AG08395 (cell line): ENCODE measurements around the gene IER2.
"Not testable (repeated sequence)": the region's sequence is repeated elsewhere in the genome, so short reads cannot be mapped to it uniquely, and the experiment has no call there.

Experiments
- DNase-seq: peaks from one replicate; pipeline ENCODE4 v3.0.0; 2012; ENCODE audit warnings: mixed read lengths, low spot score

The IER2 gene

DNA sequence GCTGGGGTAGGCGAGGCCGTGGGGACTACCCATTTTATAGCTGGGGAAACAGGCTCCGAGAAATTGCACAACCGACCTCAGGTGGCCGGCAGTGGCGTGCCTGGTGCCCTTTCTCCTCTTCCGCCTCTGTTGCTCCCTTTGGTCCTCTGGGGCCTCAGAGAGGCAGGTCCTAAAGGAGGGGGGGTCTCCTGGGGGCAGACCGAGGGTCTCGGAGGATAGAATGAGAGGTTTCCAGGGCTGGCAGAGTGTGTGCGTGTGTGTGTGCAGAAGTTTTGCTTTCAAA, 11.4 kb upstream of the IER2 start:
- no peak for DNase-seq

DNA sequence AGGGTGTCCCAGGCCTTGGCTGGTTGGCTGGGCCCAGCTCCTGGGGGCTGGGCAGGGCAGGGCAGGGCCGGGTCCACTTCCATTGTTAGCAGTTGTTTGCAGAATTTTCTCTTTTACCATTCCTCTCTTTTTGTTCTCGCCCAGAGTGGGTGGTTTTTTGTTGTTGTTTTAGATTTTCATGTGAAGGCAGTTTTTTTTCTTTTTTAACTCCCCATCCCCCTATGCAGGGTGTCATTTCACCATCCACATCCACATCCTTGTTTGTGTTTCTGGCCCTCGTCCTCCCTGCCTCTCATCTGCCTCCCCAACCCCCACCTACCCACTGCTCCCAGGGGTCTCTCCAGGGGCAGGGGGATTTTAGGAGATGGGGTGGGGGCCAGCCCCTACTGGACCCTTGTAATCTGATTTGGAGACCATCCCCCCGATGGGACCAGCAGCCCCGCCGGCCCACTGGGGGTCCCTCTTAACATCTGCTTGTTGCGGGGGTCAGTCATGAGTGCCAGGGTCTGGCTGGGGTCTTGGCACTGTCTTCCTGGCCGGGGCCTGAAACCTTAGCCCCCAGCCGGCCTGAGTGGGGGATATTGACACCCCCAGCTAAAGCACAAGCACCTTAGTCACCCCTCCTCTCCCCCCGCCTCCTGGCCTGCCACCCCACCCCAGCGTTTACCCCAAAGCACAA, 10.4 kb upstream of the IER2 start:
- no peak for DNase-seq

DNA sequence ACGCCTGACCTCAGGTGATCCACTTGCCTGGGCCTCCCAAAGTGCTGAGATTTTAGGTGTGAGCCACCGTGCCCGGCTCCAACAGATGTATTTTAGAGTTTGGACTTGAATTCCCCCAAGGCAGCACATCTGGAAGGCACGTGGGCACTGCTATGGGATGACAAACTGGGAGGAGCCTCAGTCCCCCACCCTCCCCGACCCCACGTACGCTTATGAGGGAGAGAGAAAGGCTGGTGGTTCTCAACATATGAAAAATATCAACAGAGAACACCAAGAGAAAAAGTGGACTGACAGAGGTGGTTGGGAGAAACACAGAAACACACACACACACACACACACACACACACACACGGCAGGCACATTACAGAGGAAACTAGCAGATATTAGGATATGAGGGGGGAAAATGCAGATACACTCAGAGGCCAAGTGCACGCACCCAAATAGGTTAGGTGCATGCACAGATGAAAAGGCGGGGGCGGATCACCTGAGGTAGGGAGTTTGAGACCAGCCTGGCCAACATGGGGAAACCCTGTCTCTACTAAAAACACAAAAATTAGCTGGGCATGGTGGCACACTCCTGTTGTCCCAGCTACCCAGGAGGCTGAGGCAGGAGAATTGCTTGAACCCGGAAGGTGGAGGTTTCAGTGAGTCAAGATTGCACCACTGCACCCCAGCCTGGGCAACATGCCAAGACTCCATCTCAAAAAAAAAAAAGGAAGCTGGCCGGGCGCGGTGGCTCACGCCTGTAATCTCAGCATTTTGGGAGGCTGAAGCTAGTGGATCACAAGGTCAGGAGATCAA, 3.2 kb upstream of the IER2 start:
- DNase-seq: no peak

DNA sequence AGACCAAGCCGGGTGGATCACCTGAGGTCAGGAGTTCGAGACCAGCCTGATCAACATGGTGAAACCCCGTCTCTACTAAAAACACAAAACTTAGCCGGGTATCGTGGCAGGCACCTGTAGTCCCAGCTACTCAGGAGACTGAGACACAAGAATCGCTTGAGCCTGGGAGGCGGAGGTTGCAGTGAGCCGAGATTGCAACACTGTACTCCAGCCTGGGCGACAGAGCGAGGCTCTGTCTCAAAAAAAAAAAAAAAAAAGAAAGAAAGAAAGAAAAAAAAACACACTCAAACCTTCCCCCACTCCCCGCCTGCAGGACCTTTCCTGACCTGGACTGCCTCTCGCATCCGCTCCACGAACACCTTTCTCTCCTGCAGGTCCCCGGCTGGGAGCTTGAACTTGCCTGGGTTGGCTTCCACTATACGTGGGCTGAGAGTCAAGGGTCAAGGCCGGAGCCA, 1.0 kb upstream of the IER2 start:
- DNase-seq: not testable (repeated sequence)

DNA sequence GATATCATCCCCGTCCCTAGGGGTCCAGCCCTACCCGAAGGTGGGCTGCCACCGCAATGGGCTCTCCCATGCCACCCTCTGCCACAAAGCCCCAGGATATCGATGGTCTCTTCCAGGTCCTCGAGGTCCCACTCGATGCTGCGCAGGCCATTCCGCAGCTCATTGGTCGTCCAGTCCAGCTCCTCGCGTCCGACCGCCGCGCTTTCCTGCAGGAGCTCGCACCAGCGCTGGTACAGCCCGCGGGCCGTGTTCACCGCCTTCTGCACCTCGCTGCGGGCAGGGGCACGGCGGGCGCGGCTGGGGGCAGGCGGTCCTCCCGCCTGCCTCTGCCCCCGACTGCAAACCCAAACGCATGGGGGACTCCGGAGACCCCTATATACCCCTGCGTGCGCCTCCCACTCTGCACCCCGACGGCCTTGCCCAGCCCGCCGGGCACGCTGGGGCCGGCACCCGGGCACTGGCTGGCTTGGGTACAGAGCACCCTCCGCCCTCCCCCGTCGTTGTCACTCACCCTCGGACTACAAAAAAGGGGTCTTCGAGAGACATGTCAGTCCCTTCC, 504 bp upstream of the IER2 start:
- no peak for DNase-seq

DNA sequence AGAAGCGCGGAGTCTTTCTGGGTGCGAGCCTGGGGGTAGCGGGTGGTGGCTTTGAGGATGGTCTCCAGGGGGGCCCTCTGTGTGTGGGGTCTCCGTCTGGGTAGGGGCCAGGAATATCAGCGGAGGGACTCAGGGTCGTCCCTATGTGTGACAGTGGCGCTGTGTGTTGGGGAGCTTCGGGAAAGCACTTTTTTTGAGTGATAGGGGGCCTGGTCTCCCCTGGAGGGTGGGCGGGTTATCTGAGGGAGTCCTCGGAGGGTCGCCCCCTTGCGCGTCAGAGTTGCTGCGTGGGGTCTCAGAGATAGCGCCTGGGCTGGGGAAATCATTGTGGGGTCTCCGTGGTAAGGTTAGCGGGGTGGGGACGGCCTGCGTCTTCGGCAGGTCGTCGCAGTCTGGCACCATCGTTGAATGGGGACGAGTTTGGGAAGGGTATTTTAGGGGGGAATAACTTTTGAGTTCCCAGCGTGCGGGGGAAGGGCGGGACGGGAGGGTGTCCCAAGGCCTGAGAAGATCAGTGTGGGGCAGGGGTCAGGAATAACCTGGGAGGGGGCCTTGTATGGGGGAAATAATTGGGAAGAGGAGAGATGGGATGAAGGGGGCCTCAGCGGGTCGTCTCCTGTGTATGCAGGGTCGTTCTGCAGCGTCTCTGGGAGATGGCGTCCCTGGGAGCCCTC, 857 bp downstream of the IER2 start:
- no peak for DNase-seq

DNA sequence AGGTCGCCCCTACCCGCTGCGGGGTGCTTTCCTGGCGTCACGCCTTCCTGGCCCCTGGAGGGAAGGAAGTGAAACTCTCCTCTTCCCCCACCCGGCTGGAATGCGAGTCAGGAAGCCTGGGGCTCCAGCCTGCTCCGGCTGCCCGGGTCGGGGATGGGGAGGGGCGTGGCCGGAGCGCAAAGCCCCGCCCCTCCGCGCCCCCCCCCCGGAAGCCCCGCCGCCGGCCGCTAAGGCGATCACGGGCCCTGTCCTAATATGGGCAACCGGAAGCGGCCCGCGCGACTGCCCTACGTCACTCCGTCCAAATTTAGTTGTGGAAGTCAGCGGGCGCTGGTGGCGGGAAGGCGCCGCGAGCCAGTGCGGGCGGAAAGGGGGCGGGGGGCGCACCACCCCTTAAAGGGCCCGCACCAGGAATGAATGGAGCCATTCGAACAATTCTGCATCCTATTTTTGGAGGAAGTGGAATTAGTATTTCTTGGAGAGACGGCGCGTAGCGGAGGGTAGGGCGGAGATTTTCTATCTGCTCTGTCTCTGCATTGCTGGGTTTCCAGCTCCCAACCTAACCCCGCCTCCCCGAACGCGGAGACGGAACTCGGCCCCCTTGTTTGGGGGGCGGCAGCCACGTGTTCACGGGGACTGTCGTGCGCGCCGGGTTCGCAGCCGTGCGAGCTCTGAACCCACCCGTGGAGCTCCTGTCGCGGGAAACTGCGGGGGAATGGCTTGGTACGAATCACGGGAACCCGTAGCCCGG, 1.6 kb downstream of the IER2 start:
- DNase-seq: peak; percentile 97

DNA sequence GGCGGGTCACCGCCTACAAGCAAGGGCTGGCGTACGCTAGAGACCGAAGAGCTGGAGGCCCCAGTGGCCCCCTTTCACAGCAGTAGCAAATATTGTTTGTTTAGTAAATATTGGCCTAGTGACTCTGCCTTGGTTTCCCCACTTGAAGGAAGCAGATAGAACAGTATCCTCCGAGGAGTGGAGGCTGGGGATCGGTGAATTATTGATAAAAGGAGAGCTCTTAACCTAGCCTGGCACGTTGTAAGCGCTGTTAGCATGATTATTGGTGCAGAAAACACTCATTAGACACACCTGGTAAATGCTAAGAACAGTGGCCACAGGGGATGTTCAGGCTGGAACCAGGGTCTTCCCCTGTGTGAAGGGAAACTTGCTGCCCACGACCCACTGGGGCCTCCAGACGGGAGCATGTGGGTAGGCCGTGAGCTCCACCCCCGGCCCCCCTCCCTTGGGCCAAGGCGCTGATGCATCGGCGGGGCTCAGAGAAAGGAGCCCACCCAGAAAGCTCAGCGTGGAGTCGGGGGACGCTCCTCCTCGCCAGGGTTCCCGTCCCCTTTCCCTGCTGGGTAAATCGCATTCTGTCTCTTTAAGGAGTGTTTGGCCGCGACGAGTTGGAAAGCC, 2.3 kb downstream of the IER2 start:
- DNase-seq: no peak

DNA sequence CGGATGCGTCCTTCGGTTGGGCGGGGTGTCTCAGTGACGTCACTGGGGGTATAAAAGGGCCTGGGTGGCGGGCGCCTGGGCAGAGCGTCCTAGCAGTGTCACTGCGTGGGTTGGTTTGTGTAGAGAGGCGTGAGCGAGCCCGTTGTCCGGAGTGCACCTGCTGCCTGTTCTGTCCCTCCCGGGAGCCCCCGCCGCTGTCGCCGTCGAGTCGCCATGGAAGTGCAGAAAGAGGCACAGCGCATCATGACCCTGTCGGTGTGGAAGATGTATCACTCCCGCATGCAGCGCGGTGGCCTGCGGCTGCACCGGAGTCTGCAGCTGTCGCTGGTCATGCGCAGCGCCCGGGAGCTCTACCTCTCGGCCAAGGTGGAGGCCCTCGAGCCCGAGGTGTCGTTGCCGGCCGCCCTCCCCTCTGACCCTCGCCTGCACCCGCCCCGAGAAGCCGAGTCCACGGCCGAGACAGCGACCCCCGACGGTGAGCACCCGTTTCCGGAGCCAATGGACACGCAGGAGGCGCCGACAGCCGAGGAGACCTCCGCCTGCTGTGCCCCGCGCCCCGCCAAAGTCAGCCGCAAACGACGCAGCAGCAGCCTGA, 2.9 kb downstream of the IER2 start:
- DNase-seq: peak; percentile 92

DNA sequence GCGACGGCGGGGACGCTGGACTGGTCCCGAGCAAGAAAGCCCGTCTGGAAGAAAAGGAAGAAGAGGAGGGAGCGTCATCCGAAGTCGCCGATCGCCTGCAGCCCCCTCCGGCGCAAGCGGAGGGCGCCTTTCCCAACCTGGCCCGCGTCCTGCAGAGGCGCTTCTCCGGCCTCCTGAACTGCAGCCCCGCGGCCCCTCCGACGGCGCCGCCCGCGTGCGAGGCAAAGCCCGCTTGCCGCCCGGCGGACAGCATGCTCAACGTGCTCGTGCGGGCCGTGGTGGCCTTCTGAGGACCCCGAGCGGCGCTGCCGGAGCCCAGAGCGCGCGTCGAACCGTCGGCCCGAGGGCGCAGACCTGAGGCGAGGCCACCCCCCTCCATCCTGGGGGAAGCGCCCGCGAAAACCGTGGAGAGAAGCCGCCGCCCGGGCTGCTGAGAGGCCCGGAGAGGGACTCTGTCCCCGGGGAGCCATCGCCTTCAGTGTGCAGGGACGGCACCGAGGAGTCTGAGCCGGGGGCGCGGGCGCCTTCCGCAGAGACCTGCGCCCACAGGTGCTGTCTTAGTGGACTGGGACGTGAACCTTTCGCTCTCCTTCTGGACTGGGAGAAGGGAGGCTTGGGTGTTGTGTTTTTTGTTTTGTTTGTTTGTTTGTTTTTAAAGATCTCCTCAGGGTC, 3.5 kb downstream of the IER2 start:
- no peak for DNase-seq

DNA sequence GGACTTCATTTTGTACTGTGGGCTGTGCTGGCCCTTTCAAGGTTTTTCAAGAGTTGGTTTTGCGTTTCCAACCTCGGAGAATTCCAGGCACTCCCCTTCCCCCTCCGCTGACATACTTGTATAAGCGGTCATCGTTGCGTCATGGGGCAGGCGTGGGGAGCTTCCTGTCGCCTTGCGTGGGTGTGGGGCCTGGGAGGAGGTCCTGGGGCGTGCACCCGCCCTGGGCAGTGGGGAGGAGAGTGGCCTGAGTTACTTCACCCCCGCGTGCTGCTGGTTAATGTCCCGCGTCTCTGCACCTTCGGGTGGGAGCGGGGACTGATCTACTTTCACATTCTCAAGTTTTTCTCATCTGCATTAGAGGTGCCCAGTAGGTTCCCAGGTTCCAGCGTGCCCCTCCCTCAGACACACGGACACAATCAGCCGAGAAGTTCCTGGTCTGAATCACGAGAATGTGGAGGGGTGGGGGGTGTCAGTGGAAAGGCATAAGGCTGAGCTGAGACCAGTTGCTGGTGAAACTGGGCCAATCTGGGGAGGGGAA, 4.1 kb downstream of the IER2 start:
- peak; percentile 77 for DNase-seq

DNA sequence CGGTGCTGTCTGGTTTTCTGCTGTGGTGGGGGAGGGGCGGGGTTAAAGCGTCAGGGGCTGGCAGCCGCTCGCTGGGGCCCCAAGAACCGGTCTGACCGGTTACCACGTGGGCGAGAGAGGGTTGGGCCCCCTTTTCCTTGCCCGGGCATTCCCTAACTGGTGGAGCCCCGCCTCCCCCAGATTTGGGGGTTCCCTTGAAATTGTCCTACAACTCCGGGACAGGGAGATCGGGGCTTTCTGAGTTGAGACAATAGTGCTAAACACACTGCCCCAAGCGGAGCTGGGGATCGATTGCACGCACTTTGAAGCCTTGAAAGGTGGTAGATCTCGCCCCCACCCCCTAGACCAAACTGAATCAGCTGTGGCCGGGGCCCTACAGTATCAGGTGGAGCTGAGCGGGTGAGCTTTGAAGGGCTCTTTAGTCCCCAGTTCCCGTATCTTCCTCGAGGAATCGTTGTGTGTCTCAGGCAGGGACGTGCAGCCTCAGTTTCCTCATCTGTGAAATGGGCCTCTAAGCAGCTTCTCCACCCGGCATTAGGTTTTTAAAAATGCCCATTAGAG, 4.8 kb downstream of the IER2 start:
- DNase-seq: peak; percentile 14

DNA sequence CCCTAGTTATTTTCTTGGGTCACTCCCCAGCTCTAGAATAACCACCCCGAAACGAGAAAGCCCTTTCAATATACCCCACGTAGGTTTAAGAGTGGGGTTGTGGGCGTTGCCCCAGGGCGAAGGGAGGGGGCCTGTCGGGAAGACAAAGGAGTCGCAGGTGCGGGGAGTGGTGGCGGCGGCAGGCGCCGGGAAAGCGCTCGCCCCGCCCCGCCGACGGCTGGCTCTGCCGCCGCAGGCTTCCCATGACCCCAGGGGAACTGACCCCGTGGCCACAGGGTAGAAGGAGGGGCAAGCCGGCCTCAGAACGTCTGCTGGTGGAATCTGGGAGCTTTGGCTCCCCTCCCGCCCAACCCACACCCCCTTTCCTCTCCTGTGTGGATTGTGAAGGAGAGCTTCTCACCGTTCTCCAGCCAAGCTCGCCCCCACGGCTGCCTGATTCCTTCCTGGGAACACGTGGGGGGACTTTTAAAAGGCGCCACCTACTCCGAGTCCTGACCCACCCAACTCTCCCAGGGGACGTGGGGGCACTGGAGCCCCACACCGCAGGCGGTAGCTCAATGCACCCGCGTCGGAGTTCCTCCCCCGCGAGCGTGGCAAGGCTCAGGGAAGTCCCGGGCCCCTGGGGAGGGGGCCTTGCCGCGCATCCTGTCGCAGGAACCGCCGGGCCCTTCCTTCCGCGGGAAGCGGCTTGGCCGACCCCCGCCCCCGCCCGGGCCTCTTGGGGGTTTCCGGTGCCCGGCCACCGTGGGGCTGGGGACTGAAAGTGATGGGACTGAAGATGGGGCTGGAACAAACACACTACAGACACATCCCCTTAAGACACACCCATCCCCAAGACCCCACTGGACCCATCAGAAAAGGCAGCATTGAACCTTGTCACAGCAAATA, 5.5 kb downstream of the IER2 start:
- peak; percentile 67 for DNase-seq

DNA sequence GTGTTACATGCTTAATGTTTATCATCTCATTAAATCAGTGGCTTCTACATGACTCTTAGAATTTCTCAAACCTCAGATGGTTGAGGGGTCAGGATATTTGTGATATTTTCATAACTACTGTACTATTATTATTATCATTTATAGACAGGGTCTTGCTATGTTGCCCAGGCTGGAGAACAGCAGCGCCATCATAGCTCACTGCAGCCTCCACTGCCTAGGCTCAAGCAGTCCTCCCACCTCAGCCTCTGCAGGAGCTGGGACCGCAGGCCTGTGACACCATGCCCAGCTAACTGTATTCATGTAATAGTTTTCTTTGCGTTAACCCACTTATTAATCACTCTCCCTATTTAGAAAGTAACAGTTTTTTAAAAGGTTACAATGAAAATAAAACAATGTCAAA, 9.5 kb downstream of the IER2 start:
- DNase-seq: no peak

DNA sequence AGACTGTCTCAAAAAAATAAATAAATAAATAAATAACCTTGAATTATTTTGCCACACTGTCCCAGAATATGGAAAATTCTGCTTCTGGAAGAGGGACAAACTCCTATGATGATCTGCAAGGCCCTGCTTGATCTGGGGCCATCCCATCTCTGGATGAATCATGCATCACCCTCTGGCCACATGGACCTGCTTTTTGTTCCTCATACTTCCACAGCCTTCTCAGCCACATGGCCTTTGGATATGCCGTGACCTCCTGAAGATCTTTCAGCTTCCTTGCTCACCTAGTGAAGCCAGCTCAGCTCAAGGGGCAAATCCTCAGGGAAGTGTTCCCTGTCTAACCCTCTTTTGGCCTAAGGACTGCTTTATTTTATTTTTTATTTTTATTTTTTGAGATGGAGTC, 10.3 kb downstream of the IER2 start:
- peak; percentile 58 for DNase-seq

DNA sequence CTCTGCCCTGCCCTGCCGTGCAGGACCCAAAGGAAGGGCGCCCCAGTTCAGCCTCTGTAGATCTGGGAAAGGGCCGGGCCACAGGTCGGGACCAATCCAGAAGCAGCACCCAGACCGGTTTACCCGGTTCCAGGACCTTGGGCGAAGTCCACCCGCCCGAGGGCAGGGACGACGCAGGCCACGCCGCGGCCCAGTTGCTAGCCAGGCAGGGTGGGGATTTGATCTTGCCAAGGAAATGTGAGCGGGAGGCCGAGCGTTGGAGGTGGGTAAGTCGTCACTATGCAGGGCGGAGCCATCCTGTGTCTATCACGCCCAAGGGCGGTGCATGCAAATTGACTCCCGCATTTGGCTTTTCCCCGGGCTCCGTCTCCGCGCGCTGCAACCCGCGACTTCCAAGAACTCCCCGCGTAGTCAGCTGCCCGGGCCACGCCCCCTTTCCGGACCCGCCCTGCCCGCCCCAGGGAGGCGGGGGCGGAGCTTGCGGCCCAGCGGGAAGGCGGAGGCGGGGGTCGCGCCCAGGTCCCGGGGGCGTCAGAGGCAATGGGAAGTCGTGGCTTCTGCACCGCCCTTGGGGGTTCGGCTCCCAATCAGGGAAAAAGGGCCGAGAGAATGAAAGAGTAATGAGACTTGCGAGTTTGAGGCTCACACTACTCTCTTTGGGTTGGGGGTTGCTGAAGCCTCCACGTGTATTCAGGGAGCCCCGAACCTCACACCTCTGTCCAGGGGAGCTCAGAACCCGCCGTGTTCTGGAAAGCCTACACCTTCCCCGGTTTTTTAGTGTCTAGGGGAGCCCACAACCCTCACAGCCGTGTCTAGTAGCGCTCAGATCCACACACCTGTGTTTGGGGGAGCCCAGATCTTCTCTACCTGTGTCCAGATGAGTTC, 12.8 kb downstream of the IER2 start:
- DNase-seq: peak; percentile 87

DNA sequence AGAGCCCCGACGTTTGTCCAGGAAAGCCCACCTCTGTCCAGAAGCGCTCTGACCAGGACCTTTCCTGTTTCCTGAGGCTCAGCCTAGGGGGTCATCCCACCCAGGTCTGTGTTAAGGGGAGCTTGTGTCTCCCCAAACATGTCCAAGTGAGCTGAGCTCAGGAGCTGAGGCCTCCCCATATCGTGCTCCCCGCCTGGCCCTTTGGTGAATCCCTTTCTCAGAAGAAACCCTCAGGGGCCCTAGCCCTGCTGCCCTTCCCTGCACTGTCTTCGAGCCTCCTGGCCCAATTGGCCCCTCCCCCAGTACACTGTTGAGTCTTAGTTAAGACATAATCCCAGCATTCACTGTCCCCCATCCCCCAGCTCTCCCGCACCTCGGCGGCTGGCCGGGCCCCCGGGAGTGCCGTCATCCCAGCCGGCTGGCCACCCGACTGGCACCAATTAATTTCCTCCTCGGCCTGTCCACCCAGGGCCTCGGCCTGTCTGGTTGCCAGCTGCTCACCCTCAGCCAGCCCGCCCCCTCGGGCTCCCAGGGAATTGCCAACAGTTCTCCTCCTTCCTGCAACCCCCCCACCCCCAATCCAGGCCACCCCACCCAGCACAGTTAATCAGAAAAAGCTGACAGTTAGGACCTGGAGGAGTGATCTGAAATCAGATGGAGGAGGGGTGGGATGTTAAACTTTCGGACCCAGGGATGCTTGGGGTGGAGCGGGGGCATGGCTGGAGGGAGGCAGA, 13.6 kb downstream of the IER2 start:
- DNase-seq: peak; percentile 84
